ENCODE data around the gene TEX10.

Gene TEX10

DNA sequence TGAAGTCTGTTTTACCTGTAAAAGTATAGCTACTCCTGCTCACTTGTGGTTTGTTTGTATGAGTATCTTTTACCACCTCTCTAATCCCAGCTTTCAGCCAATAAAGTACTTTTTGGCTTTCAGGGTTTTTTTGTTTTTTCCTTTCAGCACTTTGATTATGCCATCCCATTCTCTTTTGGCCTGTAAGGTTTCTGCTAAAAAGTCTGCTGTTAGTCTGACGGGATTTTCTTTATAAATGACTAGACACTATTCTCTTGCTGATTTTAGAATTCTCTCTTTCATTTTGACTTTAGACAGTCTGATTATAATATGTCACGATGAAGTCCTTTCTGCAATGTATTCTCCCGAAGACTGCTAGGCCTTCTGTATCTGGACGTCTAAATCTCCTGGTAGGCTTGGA lies 37.2 kb downstream of the TEX10 start:
- TF ChIP-seq ZNF274 (IDR thresholded peaks at IDR 0.05; ENCODE audit: low read depth, low read length) = no peak
- H3K4me3 ChIP-seq (ENCODE audit: low read length) = no peak overlapping the region

DNA sequence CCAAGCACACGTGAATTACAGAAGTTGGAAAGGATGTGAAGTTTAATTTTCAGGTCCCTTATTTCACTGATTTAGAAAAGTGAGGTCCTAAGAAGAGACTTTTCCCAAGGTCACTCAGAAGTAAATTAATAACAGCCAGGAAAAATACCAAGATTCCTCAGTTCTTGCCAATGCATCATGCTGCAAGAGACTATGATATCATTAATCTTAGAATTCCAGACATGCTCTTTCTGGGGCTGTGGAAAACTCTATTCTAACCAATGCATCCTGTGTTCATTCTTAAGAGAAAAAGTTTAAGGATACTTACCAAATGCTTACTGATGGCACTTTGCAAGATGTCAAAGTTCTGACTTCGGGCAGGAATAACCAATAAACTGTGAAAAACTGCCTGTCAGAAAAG lies 42.8 kb downstream of the TEX10 start:
- H3K4me3 ChIP-seq (ENCODE audit: low read length) = no peak overlapping the region
- no peak for TF ChIP-seq ZNF274 (IDR thresholded peaks at IDR 0.05; ENCODE audit: low read depth, low read length)

DNA sequence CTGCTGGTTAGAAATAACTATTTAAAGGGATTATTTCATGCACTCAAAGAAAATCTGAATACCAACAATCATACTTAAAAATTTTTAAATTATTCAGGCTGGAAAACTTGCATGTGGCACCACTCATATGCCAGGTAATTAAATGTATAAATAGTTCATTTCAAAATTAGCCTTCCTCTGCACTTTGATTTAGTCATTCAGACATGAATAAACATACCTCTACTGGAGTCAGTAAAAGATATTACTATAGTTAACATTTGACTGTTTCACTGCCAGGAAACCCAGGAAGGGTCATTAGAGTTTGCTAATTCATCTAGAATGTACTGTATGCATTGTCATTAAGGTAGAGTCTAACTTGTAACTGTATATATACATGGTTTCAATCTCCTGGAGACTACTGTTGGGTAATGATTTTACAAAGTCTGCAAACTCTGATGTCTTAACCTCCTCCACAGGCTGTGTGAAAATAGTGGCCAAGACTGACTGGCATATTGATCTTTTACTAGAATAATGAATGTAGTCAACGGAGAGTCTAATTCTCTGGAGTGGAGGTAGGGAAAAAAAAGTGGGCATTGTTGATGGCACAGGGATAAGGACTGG lies 43.7 kb downstream of the TEX10 start:
- H3K4me3 ChIP-seq (ENCODE audit: low read length) = no peak overlapping the region
- no peak for TF ChIP-seq ZNF274 (IDR thresholded peaks at IDR 0.05; ENCODE audit: low read depth, low read length)

DNA sequence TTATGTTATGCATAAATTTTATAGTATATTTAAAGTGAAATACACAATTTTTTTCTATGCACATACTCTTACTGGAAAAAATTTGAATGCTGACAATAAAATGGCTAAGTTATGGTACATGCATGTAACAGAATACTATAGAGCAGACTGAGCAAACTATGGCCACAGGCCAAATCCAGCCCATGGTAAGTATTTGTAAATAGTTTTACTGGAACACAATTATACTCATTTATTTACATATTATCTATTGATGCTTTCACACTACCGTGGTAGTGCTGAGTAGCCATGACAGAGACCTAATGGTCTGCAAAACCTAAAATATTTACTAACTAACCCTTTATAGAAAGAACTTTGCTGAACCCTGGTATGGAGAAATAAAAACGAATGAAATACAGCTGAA lies 45.7 kb downstream of the TEX10 start:
- TF ChIP-seq ZNF274 (IDR thresholded peaks at IDR 0.05; ENCODE audit: low read depth, low read length) = no peak
- no peak overlapping the region for H3K4me3 ChIP-seq (ENCODE audit: low read length)

DNA sequence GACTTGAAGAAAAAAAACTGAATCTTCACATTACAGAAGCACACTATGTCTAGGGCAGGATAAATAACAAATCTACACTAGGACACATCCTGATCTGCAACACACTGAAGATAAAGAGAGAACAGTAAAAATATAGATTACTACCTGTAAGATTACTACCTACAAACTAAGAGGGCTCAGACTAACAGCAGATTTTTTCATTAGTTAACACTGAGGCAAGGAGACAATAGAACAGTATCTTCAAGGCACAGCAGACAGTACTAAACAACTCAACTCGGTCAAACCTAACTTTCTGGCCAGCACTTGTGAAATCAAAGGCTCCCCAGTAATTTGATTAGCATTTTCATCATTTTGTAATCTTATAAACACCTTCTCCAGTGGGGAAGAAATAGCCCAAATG lies 46.5 kb downstream of the TEX10 start:
- TF ChIP-seq ZNF274 (IDR thresholded peaks at IDR 0.05; ENCODE audit: low read depth, low read length) = no peak
- H3K4me3 ChIP-seq (ENCODE audit: low read length) = no peak overlapping the region

DNA sequence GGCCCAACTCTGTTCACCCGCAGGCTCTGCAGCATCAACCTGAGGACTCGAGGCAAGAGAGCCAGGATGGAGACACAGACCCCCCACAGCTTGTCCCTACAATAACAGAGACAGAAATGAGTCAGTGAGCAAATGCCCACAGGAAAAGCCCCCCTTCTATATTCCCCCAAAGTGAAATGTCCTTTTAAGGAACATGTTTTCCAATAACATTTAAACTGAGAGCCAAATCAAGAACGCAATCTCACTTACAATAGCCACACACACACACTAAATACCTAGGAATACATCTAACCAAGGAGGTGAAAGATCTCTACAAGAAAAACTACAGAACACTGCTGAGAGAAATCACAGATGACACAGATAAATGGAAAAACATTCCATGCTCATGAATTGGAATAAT lies 49.0 kb downstream of the TEX10 start:
- no peak overlapping the region for H3K4me3 ChIP-seq (ENCODE audit: low read length)
- no peak for TF ChIP-seq ZNF274 (IDR thresholded peaks at IDR 0.05; ENCODE audit: low read depth, low read length)

DNA sequence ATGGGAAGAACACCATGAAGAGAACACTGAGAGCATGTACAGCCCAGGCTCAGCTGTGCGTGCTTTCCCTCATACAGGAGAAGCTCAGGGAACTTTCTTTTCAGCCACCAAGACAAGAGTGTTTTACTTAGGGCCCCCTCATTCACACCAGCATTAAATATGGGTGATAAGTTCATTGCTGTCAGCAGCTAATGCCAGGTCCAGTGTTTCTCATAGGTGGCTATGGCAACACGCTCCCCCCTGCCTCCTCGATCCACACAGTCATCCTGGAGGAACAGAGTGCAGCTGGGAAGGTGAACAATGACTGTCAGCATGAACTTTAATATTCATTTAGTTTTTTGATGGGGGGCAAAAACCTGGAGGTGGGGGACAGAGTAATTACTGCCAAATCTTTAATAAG lies 54.4 kb downstream of the TEX10 start:
- no peak for TF ChIP-seq ZNF274 (IDR thresholded peaks at IDR 0.05; ENCODE audit: low read depth, low read length)
- no peak overlapping the region for H3K4me3 ChIP-seq (ENCODE audit: low read length)

DNA sequence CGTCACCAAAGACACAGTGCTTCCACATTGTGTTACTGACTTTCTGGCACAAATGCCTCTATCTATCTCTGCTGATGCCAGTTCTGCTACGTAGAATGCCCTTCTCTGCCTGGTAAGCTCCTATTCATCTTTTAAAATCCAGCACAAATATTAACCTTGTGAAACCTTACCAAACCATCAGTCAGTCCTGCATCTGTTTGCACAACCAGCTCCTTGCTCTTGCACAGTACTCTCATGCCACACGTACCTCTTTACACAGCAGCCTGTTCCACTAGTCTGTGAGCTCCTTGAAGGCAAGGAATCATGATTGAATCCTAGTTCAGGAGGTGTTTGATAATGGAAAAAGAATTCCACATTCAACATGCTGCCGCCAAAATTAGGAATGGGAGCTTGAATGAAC lies 56.3 kb downstream of the TEX10 start:
- H3K4me3 ChIP-seq (ENCODE audit: low read length) = no peak overlapping the region
- no peak for TF ChIP-seq ZNF274 (IDR thresholded peaks at IDR 0.05; ENCODE audit: low read depth, low read length)

DNA sequence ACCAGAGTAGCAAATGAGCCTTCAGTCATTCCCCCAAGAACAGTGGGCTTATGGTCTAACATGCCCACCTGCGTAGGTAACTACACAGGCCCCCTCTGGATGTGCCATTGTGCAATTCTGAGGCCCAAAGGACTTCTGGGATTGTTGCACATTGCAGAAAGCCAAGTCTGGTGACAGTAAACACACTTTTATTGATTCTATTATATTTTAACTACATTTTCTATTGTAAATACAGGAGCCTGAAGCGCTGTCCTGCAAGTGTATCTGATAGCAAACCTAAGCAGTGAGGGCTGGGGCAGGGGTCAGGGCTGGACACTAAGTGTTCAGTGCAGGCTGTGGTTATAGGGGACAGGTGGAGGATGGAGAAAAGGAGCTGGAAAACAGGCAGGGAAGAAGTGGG lies 57.5 kb downstream of the TEX10 start:
- H3K4me3 ChIP-seq (ENCODE audit: low read length) = no peak overlapping the region
- no peak for TF ChIP-seq ZNF274 (IDR thresholded peaks at IDR 0.05; ENCODE audit: low read depth, low read length)

DNA sequence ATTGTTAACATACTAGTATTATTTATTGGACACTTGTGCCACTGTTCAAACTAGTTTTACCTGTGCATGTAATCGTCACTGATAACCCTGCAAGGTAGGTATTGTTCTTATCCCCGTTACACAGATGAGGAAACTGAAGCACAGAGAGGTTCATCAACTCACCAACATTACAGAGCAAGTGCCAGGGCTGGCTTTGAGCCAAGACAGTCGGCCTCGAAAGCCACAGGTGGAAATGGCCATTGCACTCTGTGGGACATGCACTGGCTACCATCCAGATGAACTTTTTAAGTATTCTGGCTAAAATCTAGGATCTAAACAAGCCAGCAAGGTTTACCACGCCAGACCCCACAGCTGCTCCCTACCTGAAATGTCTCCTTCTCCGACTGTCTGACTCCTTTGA lies 57.9 kb downstream of the TEX10 start:
- TF ChIP-seq ZNF274 (IDR thresholded peaks at IDR 0.05; ENCODE audit: low read depth, low read length) = no peak
- no peak overlapping the region for H3K4me3 ChIP-seq (ENCODE audit: low read length)

DNA sequence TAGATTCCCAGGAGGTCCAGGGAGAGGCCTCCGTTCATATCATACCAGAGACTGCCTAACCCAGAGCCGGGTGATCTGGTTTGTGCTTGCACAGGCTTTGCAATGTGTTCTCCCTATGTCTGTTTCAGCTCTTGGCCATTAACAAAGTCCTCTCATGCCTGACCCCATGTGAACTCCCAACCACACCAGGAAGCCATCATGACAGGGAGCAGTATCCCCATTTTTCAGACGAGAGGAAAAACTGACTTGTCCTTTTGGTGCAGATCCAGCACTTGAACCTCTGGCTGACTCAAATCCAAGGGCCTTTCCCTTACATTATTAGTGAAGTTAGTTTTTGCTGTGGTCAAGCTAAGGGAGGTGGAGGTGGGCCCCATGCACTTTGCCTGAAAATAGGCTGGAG lies 58.4 kb downstream of the TEX10 start:
- TF ChIP-seq ZNF274 (IDR thresholded peaks at IDR 0.05; ENCODE audit: low read depth, low read length) = no peak
- no peak overlapping the region for H3K4me3 ChIP-seq (ENCODE audit: low read length)

DNA sequence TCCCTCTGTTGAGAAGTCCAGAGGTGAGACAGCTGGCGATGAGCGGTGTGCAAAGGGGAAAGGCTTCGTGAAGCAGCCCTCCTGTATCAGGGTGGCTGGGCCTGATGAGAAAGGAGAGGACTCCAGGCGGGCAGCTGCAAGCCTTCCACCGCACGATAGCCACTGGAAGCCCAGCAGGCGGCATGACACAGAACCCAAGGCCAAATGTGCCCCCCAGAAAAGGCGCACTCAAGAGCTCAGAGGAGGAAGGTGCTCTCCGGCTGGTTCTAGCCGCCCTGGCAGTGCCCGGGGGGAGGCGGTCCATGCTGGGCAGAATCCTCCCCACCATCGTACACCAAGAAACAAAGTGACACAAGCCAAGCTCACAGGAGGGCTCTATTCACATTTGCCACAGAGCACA lies 60.3 kb downstream of the TEX10 start:
- H3K4me3 ChIP-seq (ENCODE audit: low read length) = no peak overlapping the region
- no peak for TF ChIP-seq ZNF274 (IDR thresholded peaks at IDR 0.05; ENCODE audit: low read depth, low read length)

DNA sequence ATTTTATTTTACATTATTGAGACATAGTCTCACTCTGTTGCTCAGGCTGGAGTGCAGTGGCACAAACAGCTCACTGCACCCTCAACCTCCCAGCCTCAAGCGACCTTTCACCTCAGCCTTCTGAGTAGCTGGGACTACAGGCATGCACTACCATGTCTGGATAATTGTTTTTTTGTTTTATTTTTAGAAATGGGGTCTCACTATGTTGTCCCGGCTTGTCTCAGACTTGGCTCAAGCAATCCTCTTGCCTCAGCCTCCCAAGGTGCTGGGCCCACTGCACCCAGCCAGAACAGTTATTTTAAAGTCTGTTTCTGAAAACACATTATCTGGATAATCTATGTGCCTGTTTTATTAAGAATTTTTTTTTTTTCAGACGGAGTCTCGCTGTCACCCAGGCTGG lies 62.0 kb downstream of the TEX10 start:
- no peak for TF ChIP-seq ZNF274 (IDR thresholded peaks at IDR 0.05; ENCODE audit: low read depth, low read length)
- no peak overlapping the region for H3K4me3 ChIP-seq (ENCODE audit: low read length)

DNA sequence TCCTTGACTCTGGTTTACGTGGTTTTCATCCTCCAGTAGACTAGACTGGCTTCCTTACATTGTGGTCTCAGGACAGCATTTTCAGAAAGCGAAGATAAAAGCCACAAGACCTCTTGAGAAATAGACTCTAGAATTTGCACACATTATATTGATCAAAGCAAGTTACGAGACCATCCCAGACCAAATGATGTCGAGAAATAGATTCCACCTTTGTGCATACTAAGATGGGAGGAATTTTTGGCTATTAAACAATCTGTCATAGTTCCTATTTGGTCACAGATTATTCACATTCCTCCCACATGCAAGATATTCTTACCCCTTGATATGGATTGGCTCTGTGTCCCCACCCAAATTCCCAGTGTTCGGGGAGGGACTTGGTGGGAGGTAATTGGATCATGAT lies 65.6 kb downstream of the TEX10 start:
- no peak overlapping the region for H3K4me3 ChIP-seq (ENCODE audit: low read length)
- no peak for TF ChIP-seq ZNF274 (IDR thresholded peaks at IDR 0.05; ENCODE audit: low read depth, low read length)

DNA sequence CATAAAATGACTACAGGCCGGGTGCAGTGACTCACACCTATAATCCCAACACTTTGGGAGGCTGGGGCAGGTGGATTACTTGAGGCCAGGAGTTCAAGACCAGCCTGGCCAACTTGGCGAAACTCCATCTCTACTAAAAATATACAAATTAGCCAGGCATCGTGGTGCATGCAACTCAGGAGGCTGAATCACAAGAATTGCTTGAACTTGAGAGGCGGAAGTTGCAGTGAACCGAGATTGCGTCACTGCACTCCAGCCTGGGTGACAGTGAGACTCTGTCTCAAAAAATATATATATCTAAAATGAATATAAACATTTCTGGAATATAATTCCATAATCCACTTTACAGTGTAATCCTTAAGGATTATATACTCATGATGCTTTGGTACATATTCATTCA lies 66.5 kb downstream of the TEX10 start:
- no peak overlapping the region for H3K4me3 ChIP-seq (ENCODE audit: low read length)
- TF ChIP-seq ZNF274 (IDR thresholded peaks at IDR 0.05; ENCODE audit: low read depth, low read length) = no peak

DNA sequence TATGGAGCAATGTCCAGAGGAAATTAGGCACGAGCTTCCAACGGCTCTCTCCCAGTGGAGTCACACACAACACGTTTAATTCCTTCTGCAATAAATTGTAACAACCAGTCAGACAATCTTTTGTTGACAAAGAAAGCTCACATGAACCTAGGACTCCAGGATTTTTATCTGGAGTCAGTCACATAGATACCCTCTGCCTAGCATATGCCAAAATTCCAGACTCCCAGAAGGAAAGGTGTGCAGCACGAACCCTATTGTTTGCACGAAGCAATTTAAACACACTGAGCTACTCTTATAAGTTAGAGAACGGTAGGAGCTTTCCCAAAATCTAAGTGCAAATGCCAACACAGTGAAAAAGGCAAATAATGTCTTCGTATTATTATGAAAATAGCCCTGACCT lies 67.1 kb downstream of the TEX10 start:
- no peak for TF ChIP-seq ZNF274 (IDR thresholded peaks at IDR 0.05; ENCODE audit: low read depth, low read length)

More for the DNA sequence above, 67.1 kb downstream of the TEX10 start:
- no peak overlapping the region for H3K4me3 ChIP-seq (ENCODE audit: low read length)
